Natural killer cell treated with Interleukin-12 subunit alpha and Interleukin-12 subunit beta and Interleukin-15 and Interleukin-18, amount 100 ng/mL, for 72 hours (primary cell): ENCODE results near the gene INVS. TPM values are rescaled to one million over a fixed set of nuclear protein-coding genes. Genes with fewer than 3 reads are reported as not detected.

ENCODE experiments used
- ATAC-seq, 2 donors: fragments of 150-1000 bp; cut with Tn5 transposase in 1 of 2; sonication (Bioruptor Pico), chemical (Tn5 transposase) in 1 of 2; 2 replicates each; pipeline ENCODE4 v1.10.0; 2021
- DNase-seq: peaks from one replicate; pipeline ENCODE4 v3.0.0; 2022; ENCODE audit warnings: low spot score
- H3K27ac Mint-ChIP-seq, 2 donors: 1 replicate in 1 of 2; 2 replicates in 1 of 2; pipeline ENCODE4 v1.8.0; 2022; ENCODE audit warnings: mixed read lengths in 2 of 2, mild to moderate bottlenecking in 1 of 2, moderate library complexity in 1 of 2
- H3K27me3 Mint-ChIP-seq, 2 donors: 1 replicate in 1 of 2; 2 replicates in 1 of 2; pipeline ENCODE4 v1.8.0; 2022; ENCODE audit warnings: mixed read lengths in 2 of 2
- H3K36me3 Mint-ChIP-seq: one replicate; pipeline ENCODE4 v1.8.0; 2022; ENCODE audit warnings: mixed read lengths
- H3K4me1 Mint-ChIP-seq, 2 donors: 1 replicate in 1 of 2; 2 replicates in 1 of 2; pipeline ENCODE4 v1.8.0; 2022; ENCODE audit warnings: low read depth in 2 of 2, mixed read lengths in 2 of 2, mild to moderate bottlenecking in 1 of 2
- H3K4me3 Mint-ChIP-seq: one replicate; pipeline ENCODE4 v1.8.0; 2022; ENCODE audit warnings: mixed read lengths
- H3K9me3 Mint-ChIP-seq: 2 replicates; pipeline ENCODE4 v1.8.0; 2022; ENCODE audit warnings: mixed read lengths
- total RNA-seq, 2 donors: library from RNA; stranded (reverse); gene quantifications; one replicate each; pipeline ENCODE4 v1.2.3, GENCODE V29; 2022

Gene INVS
- total RNA-seq, 2 donors from 2014 or later = 22.1 to 32.8 TPM

DNA sequence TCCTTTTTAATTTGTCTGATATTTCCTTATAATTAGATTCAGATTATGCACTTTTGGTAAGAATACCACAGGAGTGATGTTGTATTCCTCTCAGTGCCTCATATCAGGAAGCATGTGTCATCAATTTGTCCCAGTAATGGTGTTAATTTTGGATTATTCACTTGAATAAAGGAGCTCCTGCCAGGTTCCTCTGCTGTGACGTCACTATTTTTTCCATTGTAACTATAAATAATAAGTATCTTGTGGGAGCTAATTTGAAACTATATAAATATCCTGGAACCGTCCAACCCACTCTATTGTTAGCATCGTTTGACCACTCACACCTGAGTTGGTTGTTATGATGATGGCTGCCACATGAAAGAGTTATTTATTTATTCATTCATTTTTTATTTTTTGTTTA, 107.9 kb downstream of the INVS start:
- H3K9me3 Mint-ChIP-seq = no peaks in the 10 kb centered on the region
- no peak overlapping the region for H3K4me3 Mint-ChIP-seq
- ATAC-seq (no peak), DNase-seq (no peak)
- H3K36me3 Mint-ChIP-seq = no peaks in the 10 kb centered on the region
- H3K27ac Mint-ChIP-seq = no peak overlapping the region
- no peaks in the 10 kb centered on the region for H3K27me3 Mint-ChIP-seq
- peaks cover 9 to 11% of the 10 kb centered on the region in 2 donors for H3K4me1 Mint-ChIP-seq

- no peak for DNase-seq
- no peaks in the 10 kb centered on the region for H3K27me3 Mint-ChIP-seq
- no peak for ATAC-seq
- no peak overlapping the region for H3K27ac Mint-ChIP-seq
- H3K4me1 Mint-ChIP-seq = peaks cover 9 to 11% of the 10 kb centered on the region in 2 donors
- H3K36me3 Mint-ChIP-seq = no peaks in the 10 kb centered on the region
- no peaks in the 10 kb centered on the region for H3K9me3 Mint-ChIP-seq
- H3K4me3 Mint-ChIP-seq = no peak overlapping the region
Measured at GRCh38 chr9:100208673-100209072, 109.6 kb downstream of the INVS start.

- Mint-ChIP-seq H3K27me3 (no peaks in the 10 kb centered on the region), H3K27ac (no peak overlapping the region), H3K4me1 (peaks cover 9 to 11% of the 10 kb centered on the region in 2 donors), H3K36me3 (no peaks in the 10 kb centered on the region), H3K4me3 (no peak overlapping the region), H3K9me3 (no peaks in the 10 kb centered on the region)
- ATAC-seq = no peak
- no peak for DNase-seq
Measured at GRCh38 chr9:100211476-100211875, 112.4 kb downstream of the INVS start.

- peak overlapping the region in 1 of 2 donors; percentile 6 for H3K27ac Mint-ChIP-seq
- peaks cover 11 to 16% of the 10 kb centered on the region in 2 donors for H3K4me1 Mint-ChIP-seq
- ATAC-seq (no peak), DNase-seq (no peak)
- H3K9me3 Mint-ChIP-seq = no peaks in the 10 kb centered on the region
- H3K4me3 Mint-ChIP-seq = no peak overlapping the region
- no peaks in the 10 kb centered on the region for H3K27me3 Mint-ChIP-seq
- H3K36me3 Mint-ChIP-seq = no peaks in the 10 kb centered on the region
Measured at GRCh38 chr9:100213730-100214477, 114.9 kb downstream of the INVS start.

DNA sequence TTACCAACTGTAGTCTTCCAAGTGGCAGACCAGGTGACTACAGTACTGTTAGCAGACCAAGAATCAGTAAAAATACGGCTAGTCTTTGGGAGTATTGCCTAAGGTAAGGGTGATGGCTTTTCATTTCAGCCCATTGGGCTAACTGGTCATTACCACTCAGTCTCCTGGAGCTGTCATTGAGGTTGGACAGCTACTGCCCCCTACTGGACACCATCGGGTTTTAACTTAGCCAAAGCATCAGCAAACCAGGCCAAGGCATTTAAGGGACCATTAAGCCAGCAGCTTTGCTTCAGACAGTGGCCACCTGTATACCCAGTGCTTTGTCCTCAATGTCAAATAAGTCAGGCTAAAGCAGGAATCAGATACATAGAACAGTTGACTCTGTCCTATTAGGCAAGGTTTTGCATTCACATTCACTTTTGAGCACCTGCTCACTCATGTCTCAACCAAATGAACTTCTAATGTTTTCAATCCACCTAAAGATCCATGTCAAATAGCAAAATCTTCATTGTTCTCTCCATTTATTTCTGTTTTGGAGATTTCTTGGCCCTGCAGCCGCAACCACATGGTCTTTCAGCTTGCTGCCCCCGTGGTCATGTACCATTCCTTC, 117.2 kb downstream of the INVS start:
- ATAC-seq = peak; percentile 74 to 81
- Mint-ChIP-seq H3K27me3 (no peaks in the 10 kb centered on the region), H3K4me1 (peaks cover 7 to 11% of the 10 kb centered on the region in 2 donors), H3K4me3 (no peak overlapping the region), H3K9me3 (no peaks in the 10 kb centered on the region), H3K27ac (no peak overlapping the region), H3K36me3 (no peaks in the 10 kb centered on the region)
- DNase-seq = peak; percentile 67

- DNase-seq (no peak), ATAC-seq (no peak)
- Mint-ChIP-seq H3K27ac (no peak overlapping the region), H3K4me1 (peaks cover 7 to 11% of the 10 kb centered on the region in 2 donors), H3K27me3 (no peaks in the 10 kb centered on the region), H3K36me3 (no peaks in the 10 kb centered on the region), H3K9me3 (no peaks in the 10 kb centered on the region), H3K4me3 (no peak overlapping the region)
Measured at GRCh38 chr9:100217536-100217935, 118.5 kb downstream of the INVS start.

DNA sequence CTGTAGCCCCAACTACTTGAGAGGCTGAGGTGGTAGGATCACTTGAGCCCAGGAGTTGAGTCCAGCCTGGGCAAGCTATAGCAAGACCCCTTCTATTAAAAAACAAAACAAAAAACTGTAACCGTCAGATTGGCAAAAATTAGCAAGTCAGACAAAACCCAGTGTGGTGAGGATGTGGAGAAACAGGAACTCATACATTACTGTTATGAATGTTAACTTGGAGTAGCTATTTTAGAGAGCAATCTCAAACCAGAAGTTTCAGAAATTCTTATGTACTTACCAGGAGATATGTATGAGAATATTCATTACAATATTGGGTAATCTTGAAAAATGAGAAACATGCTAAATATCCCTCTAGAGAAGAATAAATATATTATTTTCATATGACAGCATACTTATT, 120.3 kb downstream of the INVS start:
- Mint-ChIP-seq H3K27me3 (no peaks in the 10 kb centered on the region), H3K4me1 (peaks cover 7 to 11% of the 10 kb centered on the region in 2 donors), H3K27ac (peak overlapping the region; percentile 6 to 29), H3K4me3 (peak overlapping the region; percentile 21), H3K36me3 (no peaks in the 10 kb centered on the region), H3K9me3 (no peaks in the 10 kb centered on the region)
- ATAC-seq = peak in 1 of 2 donors; percentile 81
- DNase-seq = no peak

GRCh38 chr9:100220936-100221335, 121.9 kb downstream of the INVS start:
- H3K36me3 Mint-ChIP-seq = no peaks in the 10 kb centered on the region
- H3K4me1 Mint-ChIP-seq = peaks cover 7 to 11% of the 10 kb centered on the region in 2 donors
- ATAC-seq (no peak), DNase-seq (no peak)
- H3K4me3 Mint-ChIP-seq = no peak overlapping the region
- no peak overlapping the region for H3K27ac Mint-ChIP-seq
- no peaks in the 10 kb centered on the region for H3K9me3 Mint-ChIP-seq
- H3K27me3 Mint-ChIP-seq = no peaks in the 10 kb centered on the region

DNA sequence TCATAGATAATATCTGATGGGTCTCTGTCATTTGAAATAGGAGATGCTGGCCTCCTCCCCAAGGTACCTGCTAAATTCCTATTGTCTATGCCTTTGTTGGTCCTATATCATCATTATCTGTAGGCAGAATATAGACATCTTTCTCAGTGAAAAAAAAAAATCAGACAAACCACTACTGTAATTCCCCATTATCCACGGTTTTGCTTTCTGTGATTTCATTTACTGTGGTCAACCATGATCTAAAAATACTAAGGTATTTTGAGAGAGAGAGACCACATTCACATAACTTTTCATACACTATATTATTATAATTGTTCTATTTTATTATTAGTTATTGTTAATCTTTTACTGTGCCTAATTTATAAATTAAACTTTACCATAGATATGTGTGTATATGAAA, 122.5 kb downstream of the INVS start:
- no peak overlapping the region for H3K27ac Mint-ChIP-seq
- H3K4me1 Mint-ChIP-seq = peaks cover 7 to 11% of the 10 kb centered on the region in 2 donors
- ATAC-seq (no peak), DNase-seq (no peak)
- no peak overlapping the region for H3K4me3 Mint-ChIP-seq
- H3K36me3 Mint-ChIP-seq = no peaks in the 10 kb centered on the region
- no peaks in the 10 kb centered on the region for H3K9me3 Mint-ChIP-seq
- no peaks in the 10 kb centered on the region for H3K27me3 Mint-ChIP-seq

DNA sequence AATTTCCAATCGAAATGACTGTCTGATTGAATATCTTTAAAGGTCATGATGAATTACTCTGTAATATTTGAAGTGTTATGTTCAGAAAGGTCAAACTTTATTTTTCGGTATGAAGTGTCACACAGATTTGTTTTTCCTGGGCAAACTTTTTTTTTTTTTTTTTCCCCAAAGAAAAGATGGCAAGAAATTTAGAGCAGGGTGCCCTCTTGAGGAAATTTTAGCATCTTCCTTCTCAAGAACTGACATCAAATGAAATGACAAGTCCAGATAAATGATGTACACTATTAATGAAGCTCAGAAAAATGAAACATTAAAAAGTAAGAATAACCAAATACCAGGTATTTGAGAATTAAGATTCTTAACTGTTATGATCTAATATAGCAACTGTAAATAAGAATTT, 123.6 kb downstream of the INVS start:
- Mint-ChIP-seq H3K4me1 (peaks cover 7 to 11% of the 10 kb centered on the region in 2 donors), H3K27ac (no peak overlapping the region), H3K36me3 (no peaks in the 10 kb centered on the region), H3K27me3 (no peaks in the 10 kb centered on the region), H3K4me3 (no peak overlapping the region), H3K9me3 (no peaks in the 10 kb centered on the region)
- ATAC-seq (no peak), DNase-seq (no peak)

DNA sequence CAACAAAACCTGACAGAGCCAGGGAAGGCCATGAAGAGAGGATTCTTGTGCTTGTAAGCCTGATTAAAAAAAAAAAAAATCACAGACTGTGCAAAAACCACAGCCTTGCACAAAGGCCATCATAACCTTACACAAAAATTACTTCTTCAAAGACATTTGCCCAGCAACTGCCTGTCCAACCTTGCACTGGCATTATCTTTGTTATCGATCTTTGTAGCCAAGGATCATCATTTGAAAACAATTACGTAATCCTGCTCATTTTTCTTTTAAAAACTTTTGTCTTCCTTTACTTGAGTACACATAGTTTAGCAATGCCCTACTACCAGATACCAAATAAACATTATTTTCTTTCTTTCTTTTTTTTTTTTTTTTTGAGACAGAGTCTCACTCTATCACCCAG, 128.6 kb downstream of the INVS start:
- no peak for DNase-seq
- no peak for ATAC-seq
- H3K27ac Mint-ChIP-seq = no peak overlapping the region
- peaks cover 6% of the 10 kb centered on the region for H3K36me3 Mint-ChIP-seq
- H3K9me3 Mint-ChIP-seq = no peaks in the 10 kb centered on the region
- H3K4me1 Mint-ChIP-seq = no peaks in the 10 kb centered on the region
- no peak overlapping the region for H3K4me3 Mint-ChIP-seq
- no peaks in the 10 kb centered on the region for H3K27me3 Mint-ChIP-seq

DNA sequence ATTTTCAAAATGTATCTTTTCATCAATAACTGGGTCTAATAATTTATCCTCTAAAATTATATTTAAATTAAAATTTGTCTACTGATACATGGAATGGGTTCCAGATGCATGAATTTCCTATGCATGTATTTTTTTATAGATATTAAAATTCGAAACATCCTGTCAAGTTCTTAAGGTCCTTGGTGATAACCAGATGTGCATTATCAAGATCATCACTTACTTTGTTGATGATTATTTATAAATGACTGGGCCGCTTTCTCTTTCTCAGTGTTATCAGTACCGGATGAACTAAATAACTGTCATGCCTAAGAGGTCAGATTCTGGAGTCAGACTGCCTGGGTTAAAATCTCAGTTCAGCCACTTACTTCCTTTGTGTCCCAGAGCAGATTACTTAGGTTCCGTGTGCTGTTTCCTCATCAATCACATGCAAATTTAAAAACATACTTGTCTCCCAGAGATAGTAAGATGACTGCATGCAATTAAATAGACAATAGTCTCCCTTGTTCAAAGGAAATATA, 129.4 kb downstream of the INVS start:
- no peak for ATAC-seq
- Mint-ChIP-seq H3K27me3 (no peaks in the 10 kb centered on the region), H3K4me3 (no peak overlapping the region), H3K36me3 (peaks cover 14% of the 10 kb centered on the region), H3K27ac (no peak overlapping the region), H3K9me3 (peaks cover 4% of the 10 kb centered on the region), H3K4me1 (peaks cover 4 to 5% of the 10 kb centered on the region in 2 donors)
- DNase-seq = no peak

DNA sequence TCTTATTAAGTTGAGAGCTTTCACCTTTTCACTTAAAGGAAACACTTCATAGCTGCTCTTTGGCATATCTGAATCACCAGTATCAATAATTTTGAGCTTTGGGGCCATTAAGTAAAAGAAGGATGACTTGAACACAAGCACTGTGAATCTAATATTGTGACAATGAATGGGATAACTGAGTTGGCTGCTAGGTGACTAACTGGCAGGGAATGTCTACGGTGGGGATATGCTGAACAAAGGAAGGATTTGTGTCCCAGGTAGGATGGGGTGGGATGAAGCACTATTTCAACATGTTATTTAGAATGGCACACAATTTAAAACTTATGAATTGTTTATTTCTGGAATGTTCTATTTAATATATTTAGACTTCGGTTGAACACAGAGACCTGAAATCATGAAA, 130.1 kb downstream of the INVS start:
- H3K36me3 Mint-ChIP-seq = peaks cover 17% of the 10 kb centered on the region
- no peak overlapping the region for H3K4me3 Mint-ChIP-seq
- ATAC-seq (no peak), DNase-seq (no peak)
- peaks cover 4% of the 10 kb centered on the region for H3K9me3 Mint-ChIP-seq
- H3K4me1 Mint-ChIP-seq = peaks cover 4 to 5% of the 10 kb centered on the region in 2 donors
- H3K27ac Mint-ChIP-seq = no peak overlapping the region
- H3K27me3 Mint-ChIP-seq = no peaks in the 10 kb centered on the region

DNA sequence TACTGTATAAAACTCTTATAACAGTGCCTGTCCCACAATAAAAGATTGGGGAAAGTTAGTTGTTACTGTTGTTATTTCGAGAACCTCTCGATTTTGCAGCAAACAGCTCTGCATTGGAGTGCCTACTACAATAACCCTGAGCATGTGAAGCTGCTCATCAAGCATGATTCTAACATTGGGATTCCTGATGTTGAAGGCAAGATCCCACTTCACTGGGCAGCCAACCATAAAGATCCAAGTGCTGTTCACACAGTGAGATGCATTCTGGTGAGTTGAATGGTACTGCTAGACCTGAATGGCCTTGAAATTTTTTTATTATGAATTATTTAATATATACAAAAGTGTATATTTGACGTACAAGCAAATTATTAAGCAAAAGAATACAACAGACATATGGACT, 130.5 kb downstream of the INVS start:
- peaks cover 4% of the 10 kb centered on the region for H3K9me3 Mint-ChIP-seq
- H3K27me3 Mint-ChIP-seq = no peaks in the 10 kb centered on the region
- peaks cover 20% of the 10 kb centered on the region for H3K36me3 Mint-ChIP-seq

More for the DNA sequence above, 130.5 kb downstream of the INVS start:
- ATAC-seq (no peak), DNase-seq (no peak)
- H3K4me1 Mint-ChIP-seq = peaks cover 4 to 5% of the 10 kb centered on the region in 2 donors
- H3K4me3 Mint-ChIP-seq = no peak overlapping the region
- no peak overlapping the region for H3K27ac Mint-ChIP-seq
